22Rv1 (cell line): ENCODE measurements around the gene MTNR1A.

Source experiments
- H3K27ac ChIP-seq: fragments of 450-650 bp; 2 replicates; pipeline ENCODE4 v1.5.1; 2017
- CTCF ChIP-seq: fragments of 450-650 bp; IDR thresholded peaks from 2 replicates; pipeline ENCODE4 v1.5.1; 2017; ENCODE audit warnings: mild to moderate bottlenecking
- ZFX ChIP-seq: fragments of 450-650 bp; IDR thresholded peaks from 2 replicates; pipeline ENCODE4 v1.6.1; 2017; ENCODE audit warnings: antibody characterized with exemption, borderline replicate concordance

Gene MTNR1A

GRCh38 chr4:186563761-186564160, 8.4 kb upstream of the MTNR1A start:
- H3K27ac ChIP-seq = no peak overlapping the region
- TF ChIP-seq ZFX (no peak), CTCF (no peak)

- TF ChIP-seq ZFX = no peak
- TF ChIP-seq CTCF = no peak
Measured at GRCh38 chr4:186561748-186562147, 6.4 kb upstream of the MTNR1A start.

GRCh38 chr4:186560647-186561046, 5.3 kb upstream of the MTNR1A start:
- no peak for TF ChIP-seq ZFX
- no peak for TF ChIP-seq CTCF
- no peak overlapping the region for H3K27ac ChIP-seq

More at GRCh38 chr4:186561748-186562147, 6.4 kb upstream of the MTNR1A start:
- H3K27ac ChIP-seq = no peak overlapping the region

- no peak for TF ChIP-seq ZFX
- H3K27ac ChIP-seq = no peak overlapping the region
Measured at GRCh38 chr4:186557486-186557885, 2.1 kb upstream of the MTNR1A start.

GRCh38 chr4:186557061-186557460, 1.7 kb upstream of the MTNR1A start:
- no peak overlapping the region for H3K27ac ChIP-seq
- no peak for TF ChIP-seq ZFX
- TF ChIP-seq CTCF = no peak

- TF ChIP-seq ZFX (no peak), CTCF (peak; percentile 16; the same call in 1 of the 2 replicates)
- no peak overlapping the region for H3K27ac ChIP-seq
Measured at GRCh38 chr4:186554539-186554913, 841 bp downstream of the MTNR1A start.

GRCh38 chr4:186553717-186554116, 1.6 kb downstream of the MTNR1A start:
- H3K27ac ChIP-seq = no peak overlapping the region
- no peak for TF ChIP-seq ZFX
- TF ChIP-seq CTCF = no peak

- no peak for TF ChIP-seq CTCF
- no peak for TF ChIP-seq ZFX
Measured at GRCh38 chr4:186551849-186552248, 3.5 kb downstream of the MTNR1A start.

More at GRCh38 chr4:186551849-186552248, 3.5 kb downstream of the MTNR1A start:
- no peak overlapping the region for H3K27ac ChIP-seq
